Esophagus muscularis mucosa (tissue), 4 donors: ENCODE results near the gene TOLLIP.

ENCODE experiments used
- EP300 ChIP-seq: sonication (generic); formaldehyde crosslinking; IDR thresholded peaks from one replicate; pipeline ENCODE4 v1.6.1; 2017; ENCODE audit warnings: antibody characterized with exemption
- POLR2A ChIP-seq: fragments of 450-650 bp; IDR thresholded peaks from one replicate; pipeline ENCODE4 v1.6.1; 2017; ENCODE audit warnings: antibody characterized with exemption, moderate library complexity, mild to moderate bottlenecking, low read depth
- POLR2AphosphoS5 ChIP-seq, 2 donors: sonication (generic); formaldehyde crosslinking; IDR thresholded peaks; one replicate each; pipeline ENCODE4 v1.6.1; 2017; ENCODE audit warnings: antibody characterized with exemption in 2 of 2
- TF ChIP-seq, protein P1 (sequence below), 3 experiments: fragments of 200-600 bp in 2 of 3; fragments of 450-650 bp in 1 of 3; sonication (generic) in 2 of 3; IDR thresholded peaks; one replicate each; pipeline ENCODE4 v1.5.1; 2017 to 2019; ENCODE audit warnings: antibody characterized with exemption in 3 of 3, mild to moderate bottlenecking in 2 of 3, moderate library complexity in 1 of 3

DNA sequence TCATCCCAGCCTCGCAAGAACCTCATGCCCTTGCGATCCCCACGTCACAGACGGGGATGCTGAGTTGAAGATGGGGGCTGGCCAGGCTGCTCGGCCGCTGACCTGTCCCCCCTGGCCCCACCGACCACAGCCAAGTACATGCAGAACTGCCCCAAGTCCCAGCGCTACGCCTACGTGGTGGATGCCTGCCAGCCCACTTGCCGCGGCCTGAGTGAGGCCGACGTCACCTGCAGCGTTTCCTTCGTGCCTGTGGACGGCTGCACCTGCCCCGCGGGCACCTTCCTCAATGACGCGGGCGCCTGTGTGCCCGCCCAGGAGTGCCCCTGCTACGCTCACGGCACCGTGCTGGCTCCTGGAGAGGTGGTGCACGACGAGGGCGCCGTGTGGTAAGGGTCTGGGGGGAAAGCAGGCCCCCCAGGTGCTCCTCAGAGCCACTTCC lies 76.5 kb downstream of the TOLLIP start:
- TF ChIP-seq EP300 (no peak), POLR2A (no peak), POLR2AphosphoS5 (IDR thresholded peaks at IDR 0.05) (no peak)
- TF ChIP-seq, protein P1, sequence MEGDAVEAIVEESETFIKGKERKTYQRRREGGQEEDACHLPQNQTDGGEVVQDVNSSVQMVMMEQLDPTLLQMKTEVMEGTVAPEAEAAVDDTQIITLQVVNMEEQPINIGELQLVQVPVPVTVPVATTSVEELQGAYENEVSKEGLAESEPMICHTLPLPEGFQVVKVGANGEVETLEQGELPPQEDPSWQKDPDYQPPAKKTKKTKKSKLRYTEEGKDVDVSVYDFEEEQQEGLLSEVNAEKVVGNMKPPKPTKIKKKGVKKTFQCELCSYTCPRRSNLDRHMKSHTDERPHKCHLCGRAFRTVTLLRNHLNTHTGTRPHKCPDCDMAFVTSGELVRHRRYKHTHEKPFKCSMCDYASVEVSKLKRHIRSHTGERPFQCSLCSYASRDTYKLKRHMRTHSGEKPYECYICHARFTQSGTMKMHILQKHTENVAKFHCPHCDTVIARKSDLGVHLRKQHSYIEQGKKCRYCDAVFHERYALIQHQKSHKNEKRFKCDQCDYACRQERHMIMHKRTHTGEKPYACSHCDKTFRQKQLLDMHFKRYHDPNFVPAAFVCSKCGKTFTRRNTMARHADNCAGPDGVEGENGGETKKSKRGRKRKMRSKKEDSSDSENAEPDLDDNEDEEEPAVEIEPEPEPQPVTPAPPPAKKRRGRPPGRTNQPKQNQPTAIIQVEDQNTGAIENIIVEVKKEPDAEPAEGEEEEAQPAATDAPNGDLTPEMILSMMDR (IDR thresholded peaks at IDR 0.05), result no peak
